Ovary (tissue), 3 donors: Measurements from ENCODE around the gene TFF1.

Experiments used
- POLR2A ChIP-seq: fragments of 450-650 bp; IDR thresholded peaks from one replicate; pipeline ENCODE4 v1.6.1; 2017; ENCODE audit warnings: antibody characterized with exemption, mild to moderate bottlenecking, moderate library complexity
- TF ChIP-seq, protein P1 (sequence below), 3 donors: fragments of 450-650 bp in 2 of 3; fragments of 200-600 bp in 1 of 3; IDR thresholded peaks; one replicate each; pipeline versions ENCODE4 v1.5.1 to v1.8.0; 2016 to 2022; ENCODE audit warnings: antibody characterized with exemption in 3 of 3, mild to moderate bottlenecking in 1 of 3
- donor health status: DM: no; HTN: no; CAD: no.

DNA sequence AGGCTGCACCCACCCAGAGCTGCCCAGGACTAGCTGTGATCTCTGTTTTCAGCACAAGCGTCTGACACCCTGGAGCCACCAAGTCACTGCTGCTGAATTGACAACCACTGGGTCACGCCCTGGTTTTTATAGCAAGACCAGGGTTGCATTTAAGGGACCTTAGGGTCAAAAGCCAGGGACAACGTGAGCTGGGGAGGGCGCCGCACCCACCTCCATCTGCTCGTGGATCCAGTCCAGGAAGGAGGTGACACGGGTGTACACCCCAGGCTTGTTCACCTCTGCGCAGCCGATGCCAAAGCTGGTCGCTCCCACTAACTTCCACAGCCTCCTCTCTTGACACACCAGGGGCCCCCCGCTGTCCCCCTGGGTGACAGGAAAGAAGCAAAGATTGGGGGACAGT lies 9.2 kb upstream of the TFF1 start:
- TF ChIP-seq, protein P1, sequence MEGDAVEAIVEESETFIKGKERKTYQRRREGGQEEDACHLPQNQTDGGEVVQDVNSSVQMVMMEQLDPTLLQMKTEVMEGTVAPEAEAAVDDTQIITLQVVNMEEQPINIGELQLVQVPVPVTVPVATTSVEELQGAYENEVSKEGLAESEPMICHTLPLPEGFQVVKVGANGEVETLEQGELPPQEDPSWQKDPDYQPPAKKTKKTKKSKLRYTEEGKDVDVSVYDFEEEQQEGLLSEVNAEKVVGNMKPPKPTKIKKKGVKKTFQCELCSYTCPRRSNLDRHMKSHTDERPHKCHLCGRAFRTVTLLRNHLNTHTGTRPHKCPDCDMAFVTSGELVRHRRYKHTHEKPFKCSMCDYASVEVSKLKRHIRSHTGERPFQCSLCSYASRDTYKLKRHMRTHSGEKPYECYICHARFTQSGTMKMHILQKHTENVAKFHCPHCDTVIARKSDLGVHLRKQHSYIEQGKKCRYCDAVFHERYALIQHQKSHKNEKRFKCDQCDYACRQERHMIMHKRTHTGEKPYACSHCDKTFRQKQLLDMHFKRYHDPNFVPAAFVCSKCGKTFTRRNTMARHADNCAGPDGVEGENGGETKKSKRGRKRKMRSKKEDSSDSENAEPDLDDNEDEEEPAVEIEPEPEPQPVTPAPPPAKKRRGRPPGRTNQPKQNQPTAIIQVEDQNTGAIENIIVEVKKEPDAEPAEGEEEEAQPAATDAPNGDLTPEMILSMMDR (IDR thresholded peaks at IDR 0.05): no peak
- TF ChIP-seq POLR2A: no peak
